Activated T-helper 2 cell treated with anti-CD3 and anti-CD28 coated beads, Interferon-gamma antibody, Interleukin-2, Interleukin-4, amounts not matched to agents 10 μg/mL and 5 μg/mL and 100 μg/mL, durations not matched to agents 14 hours and 24 hours and 36 hours (primary cell): ENCODE measurements around the gene HNRNPA1. TPM values are rescaled to one million over a fixed set of nuclear protein-coding genes. Genes with fewer than 3 reads are reported as not detected.

Experiments used
- total RNA-seq: library from RNA; stranded (reverse); gene quantifications from 2 replicates; pipeline ENCODE4 v1.2.3, GENCODE V29; 2022

The HNRNPA1 gene
- total RNA-seq, 1 donor from 2014 or later = 2,036 TPM

Other genes starting within 250 kb of the HNRNPA1 start
- gene HOXC5, start 247.7 kb upstream of the HNRNPA1 start, total RNA-seq = not detected in 2 replicates
- gene HOXC4, start 226.9 kb upstream of the HNRNPA1 start, total RNA-seq = 0.14 and 0.21 TPM in 2 replicates
- gene SMUG1, start 91.7 kb upstream of the HNRNPA1 start, total RNA-seq = 26.9 and 31.1 TPM in 2 replicates
- gene CBX5, start 604 bp upstream of the HNRNPA1 start, total RNA-seq = 98.1 and 100 TPM in 2 replicates
- gene NFE2, start 20.3 kb downstream of the HNRNPA1 start, total RNA-seq = not detected in 2 replicates
- gene COPZ1, start 44.4 kb downstream of the HNRNPA1 start, total RNA-seq = 108 and 109 TPM in 2 replicates
- gene GPR84, start 83.8 kb downstream of the HNRNPA1 start, total RNA-seq = 1.8 and 2.3 TPM in 2 replicates
- gene ZNF385A, start 104.0 kb downstream of the HNRNPA1 start, total RNA-seq = 0.60 and 0.78 TPM in 2 replicates
- gene ITGA5, start 138.5 kb downstream of the HNRNPA1 start, total RNA-seq = 41.4 and 41.5 TPM in 2 replicates
- 4.5 and 5.6 TPM in 2 replicates for gene GTSF1, start 192.9 kb downstream of the HNRNPA1 start, total RNA-seq
- 105 and 109 TPM in 2 replicates for gene NCKAP1L, start 217.0 kb downstream of the HNRNPA1 start, total RNA-seq